GM23338 (cell line): ENCODE data around the gene SCGB1C2. TPM values are rescaled to one million over a fixed set of nuclear protein-coding genes. Genes with fewer than 3 reads are reported as not detected.

Experiments
- ATAC-seq: fragments of 200-7000 bp; cut with Tn5 transposase; 3 replicates; pipeline ENCODE4 v1.9.1; 2020
- DNase-seq: peaks from one replicate; pipeline ENCODE4 v3.0.0-alpha.2; 2015; ENCODE audit warnings: low spot score
- H2AFZ ChIP-seq: fragments of 200-600 bp; sonication (generic); 2 replicates; pipeline ENCODE4 v1.8.0; 2016; ENCODE audit warnings: antibody characterized with exemption, mild to moderate bottlenecking, moderate library complexity
- H3F3A ChIP-seq: fragments of 200-600 bp; sonication (generic); replicated peaks from 2 replicates; pipeline ENCODE4 v1.8.0; 2017; ENCODE audit warnings: antibody characterized with exemption, mixed run types, low read depth
- H3K27ac ChIP-seq: fragments of 200-600 bp; sonication (generic); 2 replicates; pipeline ENCODE4 v1.6.1; 2016; ENCODE audit warnings: low read depth
- H3K27me3 ChIP-seq: fragments of 200-600 bp; sonication (generic); 2 replicates; pipeline ENCODE4 v1.8.0; 2016; ENCODE audit warnings: mild to moderate bottlenecking, mixed run types, moderate library complexity; ENCODE audit not compliant: insufficient read depth
- H3K36me3 ChIP-seq: fragments of 200-600 bp; sonication (generic); 2 replicates; pipeline ENCODE4 v1.8.0; 2016; ENCODE audit warnings: mild to moderate bottlenecking; ENCODE audit not compliant: insufficient read depth
- H3K4me1 ChIP-seq: fragments of 200-600 bp; sonication (generic); 2 replicates; pipeline ENCODE4 v1.8.0; 2016; ENCODE audit warnings: mild to moderate bottlenecking, moderate library complexity; ENCODE audit not compliant: insufficient read depth
- H3K4me2 ChIP-seq: fragments of 200-600 bp; sonication (generic); 2 replicates; pipeline ENCODE4 v1.7.1; 2017; ENCODE audit warnings: mixed run types
- H3K4me3 ChIP-seq: fragments of 200-600 bp; sonication (generic); 2 replicates; pipeline ENCODE4 v1.6.1; 2016; ENCODE audit warnings: mixed run types
- H3K79me2 ChIP-seq: fragments of 200-600 bp; sonication (generic); replicated peaks from 2 replicates; pipeline ENCODE4 v1.8.0; 2017; ENCODE audit warnings: mild to moderate bottlenecking; ENCODE audit not compliant: insufficient read depth
- H3K9me2 ChIP-seq: fragments of 200-600 bp; sonication (generic); 2 replicates; pipeline ENCODE4 v1.8.0; 2017; ENCODE audit not compliant: insufficient read depth
- H4K20me1 ChIP-seq: fragments of 200-600 bp; sonication (generic); replicated peaks from 2 replicates; pipeline ENCODE4 v1.8.0; 2017; ENCODE audit warnings: mild to moderate bottlenecking; ENCODE audit not compliant: insufficient read depth
- H3K27ac Mint-ChIP-seq: 2 replicates; pipeline ENCODE4 v1.8.0; 2020; ENCODE audit warnings: inconsistent platforms, mild to moderate bottlenecking, moderate library complexity, mixed read lengths
- H3K27me3 Mint-ChIP-seq: 3 replicates; pipeline ENCODE4 v1.8.0; 2022; ENCODE audit warnings: low read depth, mild to moderate bottlenecking, moderate library complexity, mixed read lengths, inconsistent platforms; ENCODE audit not compliant: insufficient read depth, poor library complexity
- H3K36me3 Mint-ChIP-seq: 3 replicates; pipeline ENCODE4 v1.8.0; 2021; ENCODE audit warnings: low read depth, mild to moderate bottlenecking, inconsistent platforms, moderate library complexity, mixed read lengths
- H3K4me1 Mint-ChIP-seq: 3 replicates; pipeline ENCODE4 v1.8.0; 2020; ENCODE audit warnings: mild to moderate bottlenecking, inconsistent platforms, mixed read lengths
- H3K4me3 Mint-ChIP-seq: 3 replicates; pipeline ENCODE4 v1.8.0; 2021; ENCODE audit warnings: moderate library complexity, mild to moderate bottlenecking, inconsistent platforms, mixed read lengths
- H3K9me3 Mint-ChIP-seq: 3 replicates; pipeline ENCODE4 v1.8.0; 2020; ENCODE audit warnings: moderate library complexity, mild to moderate bottlenecking, inconsistent platforms, mixed read lengths
- CREB1 ChIP-seq: fragments of 250-450 bp; sonication (Bioruptor Pico); IDR thresholded peaks from 2 replicates; pipeline ENCODE4 v1.5.0; 2020; ENCODE audit warnings: low read depth, mild to moderate bottlenecking, moderate library complexity
- EZH2 ChIP-seq: fragments of 200-600 bp; sonication (generic); IDR thresholded peaks from one replicate; pipeline ENCODE4 v1.8.0; 2017; ENCODE audit warnings: antibody characterized with exemption, mild to moderate bottlenecking, low read depth; ENCODE audit not compliant: unreplicated experiment
- EZH2phosphoT487 ChIP-seq: fragments of 200-600 bp; sonication (generic); IDR thresholded peaks from one replicate; pipeline ENCODE4 v1.8.1; 2018; ENCODE audit warnings: antibody characterized with exemption; ENCODE audit not compliant: unreplicated experiment
- JUNB ChIP-seq: IDR thresholded peaks from one replicate; pipeline ENCODE4 v1.6.1; 2016; ENCODE audit warnings: antibody characterized with exemption; ENCODE audit not compliant: unreplicated experiment
- NANOG ChIP-seq: IDR thresholded peaks from 2 replicates; pipeline ENCODE4 v1.6.1; 2016; ENCODE audit warnings: antibody characterized with exemption, borderline replicate concordance
- POLR2AphosphoS5 ChIP-seq: IDR thresholded peaks from 2 replicates; pipeline ENCODE4 v1.6.1; 2016; ENCODE audit warnings: antibody characterized with exemption, low read depth
- STAT1 ChIP-seq: IDR thresholded peaks from one replicate; pipeline ENCODE4 v1.6.1; 2016; ENCODE audit warnings: antibody characterized with exemption; ENCODE audit not compliant: unreplicated experiment
- ZNF114 ChIP-seq: fragments of 250-450 bp; sonication (Bioruptor Pico); IDR thresholded peaks from 2 replicates; pipeline ENCODE4 v1.5.0; 2020; ENCODE audit warnings: mild to moderate bottlenecking, moderate library complexity
- ZNF331 ChIP-seq: fragments of 250-450 bp; sonication (Bioruptor Pico); IDR thresholded peaks from 2 replicates; pipeline ENCODE4 v1.5.0; 2020; ENCODE audit warnings: low read depth, mild to moderate bottlenecking, moderate library complexity
- polyA plus RNA-seq: library from polyadenylated mRNA; unstranded; fragments of >200 nt; fragmentation: Nextera tagmentation; extraction: Ambion mirVana; gene quantifications from 2 replicates; pipeline ENCODE4 v1.2.1, GENCODE V29; 2016
- total RNA-seq: library from RNA; depleted of rRNA; stranded (reverse); fragments of >200 nt; shearing (Covaris generic); gene quantifications from 2 replicates; pipeline ENCODE4 v1.2.3, GENCODE V29; 2014
- TF ChIP-seq, protein P1 (sequence below): IDR thresholded peaks from 2 replicates; pipeline ENCODE4 v1.6.1; 2016; ENCODE audit warnings: antibody characterized with exemption
- TF ChIP-seq, protein P2 (sequence below): IDR thresholded peaks from one replicate; pipeline ENCODE4 v1.6.1; 2018; ENCODE audit warnings: antibody characterized with exemption; ENCODE audit not compliant: unreplicated experiment
- TF ChIP-seq, protein P3 (sequence below), 2 experiments: fragments of 200-600 bp in 1 of 2; sonication (generic) in 1 of 2; conservative IDR thresholded peaks; 2 replicates each; pipeline versions ENCODE4 v1.5.1 to v1.6.1; 2016 to 2017; ENCODE audit warnings: antibody characterized with exemption in 2 of 2, low read depth in 2 of 2, mild to moderate bottlenecking in 2 of 2, moderate library complexity in 1 of 2
- TF ChIP-seq, protein P4 (sequence below): fragments of 250-450 bp; sonication (Bioruptor Pico); IDR thresholded peaks from 2 replicates; pipeline ENCODE4 v1.5.0; 2020; ENCODE audit warnings: mild to moderate bottlenecking, moderate library complexity

The SCGB1C2 gene
- total and polyA plus RNA-seq, 2 experiments from 2014 or later: not detected

DNA sequence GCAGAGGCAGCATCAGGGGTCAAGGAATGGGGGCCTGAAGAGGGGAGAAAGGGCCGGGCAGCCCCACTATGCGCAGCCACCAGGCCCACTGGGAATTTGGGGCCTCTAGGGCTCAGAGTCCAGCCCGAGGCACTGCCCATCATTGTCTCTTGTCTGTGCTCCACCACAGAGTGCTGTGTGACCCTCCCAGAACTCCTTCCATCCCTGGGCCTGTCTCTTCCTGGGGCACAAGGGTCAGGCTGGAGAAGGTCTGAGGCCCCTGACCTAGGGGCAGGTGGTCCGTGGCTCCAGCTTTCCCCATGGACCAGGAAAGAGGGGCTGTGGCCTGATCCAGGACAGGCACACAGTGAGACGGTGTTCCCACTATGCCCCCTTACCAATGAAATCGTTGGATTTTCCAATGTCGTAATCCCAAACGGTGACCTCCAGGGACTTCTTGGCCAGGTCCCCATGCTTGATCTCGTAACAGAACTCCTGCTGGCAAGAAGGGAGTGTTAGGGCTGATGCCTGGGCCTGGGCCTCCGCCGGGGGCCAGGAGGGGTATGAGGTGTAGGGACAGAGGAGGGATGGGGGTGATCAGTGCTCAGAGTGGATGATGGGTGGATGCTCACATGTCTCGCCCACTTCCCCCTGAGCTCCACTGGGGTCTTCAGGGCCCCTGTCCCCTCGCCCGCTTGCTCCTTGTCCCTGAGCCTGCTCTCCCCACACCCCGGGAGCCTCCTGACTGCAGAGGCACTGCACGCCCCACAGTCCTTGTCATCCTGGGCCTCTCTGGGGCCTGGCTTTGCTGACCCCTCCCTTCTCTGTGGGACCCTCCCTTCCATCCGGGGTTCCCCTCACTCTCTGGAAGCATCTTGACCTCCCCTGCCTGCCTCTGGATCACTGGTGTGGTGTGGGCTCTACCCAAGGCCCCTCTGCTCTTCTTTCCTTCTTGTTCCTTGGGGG lies 10.7 kb downstream of the SCGB1C2 start:
- Mint-ChIP-seq H3K27me3 (peaks cover 14% of the 10 kb centered on the region), H3K36me3 (no peaks in the 10 kb centered on the region), H3K27ac (no peak overlapping the region), H3K9me3 (no peaks in the 10 kb centered on the region; the same call in 2 of the 3 replicates), H3K4me3 (no peak overlapping the region), H3K4me1 (no peaks in the 10 kb centered on the region)
- H3K27me3 ChIP-seq: no peaks in the 10 kb centered on the region; the same call in none of the 2 replicates
- no peaks in the 10 kb centered on the region for H3F3A ChIP-seq
- H3K4me1 ChIP-seq: peaks cover 3% of the 10 kb centered on the region; the same call in 1 of the 2 replicates
- ATAC-seq (no peak), DNase-seq (no peak)
- H3K9me2 ChIP-seq: no peaks in the 10 kb centered on the region
- H3K36me3 ChIP-seq: no peaks in the 10 kb centered on the region
- no peak overlapping the region for H3K4me2 ChIP-seq
- no peaks in the 10 kb centered on the region for H3K79me2 ChIP-seq
- TF ChIP-seq ZNF114 (CRISPR knock-in tag) (no peak), ZNF331 (CRISPR knock-in tag) (no peak), EZH2 (no peak), POLR2AphosphoS5 (no peak), EZH2phosphoT487 (no peak), CREB1 (CRISPR knock-in tag) (no peak), JUNB (no peak), STAT1 (no peak), NANOG (no peak)
- TF ChIP-seq, protein P1, sequence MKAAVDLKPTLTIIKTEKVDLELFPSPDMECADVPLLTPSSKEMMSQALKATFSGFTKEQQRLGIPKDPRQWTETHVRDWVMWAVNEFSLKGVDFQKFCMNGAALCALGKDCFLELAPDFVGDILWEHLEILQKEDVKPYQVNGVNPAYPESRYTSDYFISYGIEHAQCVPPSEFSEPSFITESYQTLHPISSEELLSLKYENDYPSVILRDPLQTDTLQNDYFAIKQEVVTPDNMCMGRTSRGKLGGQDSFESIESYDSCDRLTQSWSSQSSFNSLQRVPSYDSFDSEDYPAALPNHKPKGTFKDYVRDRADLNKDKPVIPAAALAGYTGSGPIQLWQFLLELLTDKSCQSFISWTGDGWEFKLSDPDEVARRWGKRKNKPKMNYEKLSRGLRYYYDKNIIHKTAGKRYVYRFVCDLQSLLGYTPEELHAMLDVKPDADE: no peak
- TF ChIP-seq, protein P2, sequence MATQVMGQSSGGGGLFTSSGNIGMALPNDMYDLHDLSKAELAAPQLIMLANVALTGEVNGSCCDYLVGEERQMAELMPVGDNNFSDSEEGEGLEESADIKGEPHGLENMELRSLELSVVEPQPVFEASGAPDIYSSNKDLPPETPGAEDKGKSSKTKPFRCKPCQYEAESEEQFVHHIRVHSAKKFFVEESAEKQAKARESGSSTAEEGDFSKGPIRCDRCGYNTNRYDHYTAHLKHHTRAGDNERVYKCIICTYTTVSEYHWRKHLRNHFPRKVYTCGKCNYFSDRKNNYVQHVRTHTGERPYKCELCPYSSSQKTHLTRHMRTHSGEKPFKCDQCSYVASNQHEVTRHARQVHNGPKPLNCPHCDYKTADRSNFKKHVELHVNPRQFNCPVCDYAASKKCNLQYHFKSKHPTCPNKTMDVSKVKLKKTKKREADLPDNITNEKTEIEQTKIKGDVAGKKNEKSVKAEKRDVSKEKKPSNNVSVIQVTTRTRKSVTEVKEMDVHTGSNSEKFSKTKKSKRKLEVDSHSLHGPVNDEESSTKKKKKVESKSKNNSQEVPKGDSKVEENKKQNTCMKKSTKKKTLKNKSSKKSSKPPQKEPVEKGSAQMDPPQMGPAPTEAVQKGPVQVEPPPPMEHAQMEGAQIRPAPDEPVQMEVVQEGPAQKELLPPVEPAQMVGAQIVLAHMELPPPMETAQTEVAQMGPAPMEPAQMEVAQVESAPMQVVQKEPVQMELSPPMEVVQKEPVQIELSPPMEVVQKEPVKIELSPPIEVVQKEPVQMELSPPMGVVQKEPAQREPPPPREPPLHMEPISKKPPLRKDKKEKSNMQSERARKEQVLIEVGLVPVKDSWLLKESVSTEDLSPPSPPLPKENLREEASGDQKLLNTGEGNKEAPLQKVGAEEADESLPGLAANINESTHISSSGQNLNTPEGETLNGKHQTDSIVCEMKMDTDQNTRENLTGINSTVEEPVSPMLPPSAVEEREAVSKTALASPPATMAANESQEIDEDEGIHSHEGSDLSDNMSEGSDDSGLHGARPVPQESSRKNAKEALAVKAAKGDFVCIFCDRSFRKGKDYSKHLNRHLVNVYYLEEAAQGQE: no peak
- TF ChIP-seq, protein P3, sequence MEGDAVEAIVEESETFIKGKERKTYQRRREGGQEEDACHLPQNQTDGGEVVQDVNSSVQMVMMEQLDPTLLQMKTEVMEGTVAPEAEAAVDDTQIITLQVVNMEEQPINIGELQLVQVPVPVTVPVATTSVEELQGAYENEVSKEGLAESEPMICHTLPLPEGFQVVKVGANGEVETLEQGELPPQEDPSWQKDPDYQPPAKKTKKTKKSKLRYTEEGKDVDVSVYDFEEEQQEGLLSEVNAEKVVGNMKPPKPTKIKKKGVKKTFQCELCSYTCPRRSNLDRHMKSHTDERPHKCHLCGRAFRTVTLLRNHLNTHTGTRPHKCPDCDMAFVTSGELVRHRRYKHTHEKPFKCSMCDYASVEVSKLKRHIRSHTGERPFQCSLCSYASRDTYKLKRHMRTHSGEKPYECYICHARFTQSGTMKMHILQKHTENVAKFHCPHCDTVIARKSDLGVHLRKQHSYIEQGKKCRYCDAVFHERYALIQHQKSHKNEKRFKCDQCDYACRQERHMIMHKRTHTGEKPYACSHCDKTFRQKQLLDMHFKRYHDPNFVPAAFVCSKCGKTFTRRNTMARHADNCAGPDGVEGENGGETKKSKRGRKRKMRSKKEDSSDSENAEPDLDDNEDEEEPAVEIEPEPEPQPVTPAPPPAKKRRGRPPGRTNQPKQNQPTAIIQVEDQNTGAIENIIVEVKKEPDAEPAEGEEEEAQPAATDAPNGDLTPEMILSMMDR (conservative IDR thresholded peaks at IDR 0.05; ENCODE audit: low read depth in 2 of 2): no peak
- TF ChIP-seq, protein P4, sequence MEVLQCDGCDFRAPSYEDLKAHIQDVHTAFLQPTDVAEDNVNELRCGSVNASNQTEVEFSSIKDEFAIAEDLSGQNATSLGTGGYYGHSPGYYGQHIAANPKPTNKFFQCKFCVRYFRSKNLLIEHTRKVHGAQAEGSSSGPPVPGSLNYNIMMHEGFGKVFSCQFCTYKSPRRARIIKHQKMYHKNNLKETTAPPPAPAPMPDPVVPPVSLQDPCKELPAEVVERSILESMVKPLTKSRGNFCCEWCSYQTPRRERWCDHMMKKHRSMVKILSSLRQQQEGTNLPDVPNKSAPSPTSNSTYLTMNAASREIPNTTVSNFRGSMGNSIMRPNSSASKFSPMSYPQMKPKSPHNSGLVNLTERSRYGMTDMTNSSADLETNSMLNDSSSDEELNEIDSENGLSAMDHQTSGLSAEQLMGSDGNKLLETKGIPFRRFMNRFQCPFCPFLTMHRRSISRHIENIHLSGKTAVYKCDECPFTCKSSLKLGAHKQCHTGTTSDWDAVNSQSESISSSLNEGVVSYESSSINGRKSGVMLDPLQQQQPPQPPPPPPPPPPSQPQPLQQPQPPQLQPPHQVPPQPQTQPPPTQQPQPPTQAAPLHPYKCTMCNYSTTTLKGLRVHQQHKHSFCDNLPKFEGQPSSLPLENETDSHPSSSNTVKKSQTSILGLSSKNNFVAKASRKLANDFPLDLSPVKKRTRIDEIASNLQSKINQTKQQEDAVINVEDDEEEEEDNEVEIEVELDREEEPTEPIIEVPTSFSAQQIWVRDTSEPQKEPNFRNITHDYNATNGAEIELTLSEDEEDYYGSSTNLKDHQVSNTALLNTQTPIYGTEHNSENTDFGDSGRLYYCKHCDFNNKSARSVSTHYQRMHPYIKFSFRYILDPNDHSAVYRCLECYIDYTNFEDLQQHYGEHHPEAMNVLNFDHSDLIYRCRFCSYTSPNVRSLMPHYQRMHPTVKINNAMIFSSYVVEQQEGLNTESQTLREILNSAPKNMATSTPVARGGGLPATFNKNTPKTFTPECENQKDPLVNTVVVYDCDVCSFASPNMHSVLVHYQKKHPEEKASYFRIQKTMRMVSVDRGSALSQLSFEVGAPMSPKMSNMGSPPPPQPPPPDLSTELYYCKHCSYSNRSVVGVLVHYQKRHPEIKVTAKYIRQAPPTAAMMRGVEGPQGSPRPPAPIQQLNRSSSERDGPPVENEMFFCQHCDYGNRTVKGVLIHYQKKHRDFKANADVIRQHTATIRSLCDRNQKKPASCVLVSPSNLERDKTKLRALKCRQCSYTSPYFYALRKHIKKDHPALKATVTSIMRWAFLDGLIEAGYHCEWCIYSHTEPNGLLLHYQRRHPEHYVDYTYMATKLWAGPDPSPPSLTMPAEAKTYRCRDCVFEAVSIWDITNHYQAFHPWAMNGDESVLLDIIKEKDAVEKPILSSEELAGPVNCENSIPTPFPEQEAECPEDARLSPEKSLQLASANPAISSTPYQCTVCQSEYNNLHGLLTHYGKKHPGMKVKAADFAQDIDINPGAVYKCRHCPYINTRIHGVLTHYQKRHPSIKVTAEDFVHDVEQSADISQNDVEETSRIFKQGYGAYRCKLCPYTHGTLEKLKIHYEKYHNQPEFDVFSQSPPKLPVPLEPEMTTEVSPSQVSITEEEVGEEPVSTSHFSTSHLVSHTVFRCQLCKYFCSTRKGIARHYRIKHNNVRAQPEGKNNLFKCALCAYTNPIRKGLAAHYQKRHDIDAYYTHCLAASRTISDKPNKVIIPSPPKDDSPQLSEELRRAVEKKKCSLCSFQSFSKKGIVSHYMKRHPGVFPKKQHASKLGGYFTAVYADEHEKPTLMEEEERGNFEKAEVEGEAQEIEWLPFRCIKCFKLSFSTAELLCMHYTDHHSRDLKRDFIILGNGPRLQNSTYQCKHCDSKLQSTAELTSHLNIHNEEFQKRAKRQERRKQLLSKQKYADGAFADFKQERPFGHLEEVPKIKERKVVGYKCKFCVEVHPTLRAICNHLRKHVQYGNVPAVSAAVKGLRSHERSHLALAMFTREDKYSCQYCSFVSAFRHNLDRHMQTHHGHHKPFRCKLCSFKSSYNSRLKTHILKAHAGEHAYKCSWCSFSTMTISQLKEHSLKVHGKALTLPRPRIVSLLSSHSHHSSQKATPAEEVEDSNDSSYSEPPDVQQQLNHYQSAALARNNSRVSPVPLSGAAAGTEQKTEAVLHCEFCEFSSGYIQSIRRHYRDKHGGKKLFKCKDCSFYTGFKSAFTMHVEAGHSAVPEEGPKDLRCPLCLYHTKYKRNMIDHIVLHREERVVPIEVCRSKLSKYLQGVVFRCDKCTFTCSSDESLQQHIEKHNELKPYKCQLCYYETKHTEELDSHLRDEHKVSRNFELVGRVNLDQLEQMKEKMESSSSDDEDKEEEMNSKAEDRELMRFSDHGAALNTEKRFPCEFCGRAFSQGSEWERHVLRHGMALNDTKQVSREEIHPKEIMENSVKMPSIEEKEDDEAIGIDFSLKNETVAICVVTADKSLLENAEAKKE (CRISPR knock-in tag): no peak
- H2AFZ ChIP-seq: no peak overlapping the region
- no peaks in the 10 kb centered on the region for H4K20me1 ChIP-seq
- no peak overlapping the region for H3K27ac ChIP-seq
- no peak overlapping the region for H3K4me3 ChIP-seq
